Skin epidermis (tissue), 12 donors: ENCODE measurements around the gene MYOM3.

Experiments
- H3K27ac ChIP-seq, 21 experiments: fragments of 200-600 bp; sonication (generic) in 11 of 21; one replicate each; pipeline ENCODE4 v1.5.0; 2020; ENCODE audit warnings: mild to moderate bottlenecking in 3 of 21, inconsistent platforms in 2 of 21, moderate library complexity in 2 of 21
- H3K4me3 ChIP-seq, 7 experiments: fragments of 200-600 bp; sonication (generic) in 2 of 7; one replicate each; pipeline ENCODE4 v1.5.0; 2020; ENCODE audit warnings: inconsistent platforms in 2 of 7, mild to moderate bottlenecking in 2 of 7, moderate library complexity in 1 of 7

MYOM3 gene

DNA sequence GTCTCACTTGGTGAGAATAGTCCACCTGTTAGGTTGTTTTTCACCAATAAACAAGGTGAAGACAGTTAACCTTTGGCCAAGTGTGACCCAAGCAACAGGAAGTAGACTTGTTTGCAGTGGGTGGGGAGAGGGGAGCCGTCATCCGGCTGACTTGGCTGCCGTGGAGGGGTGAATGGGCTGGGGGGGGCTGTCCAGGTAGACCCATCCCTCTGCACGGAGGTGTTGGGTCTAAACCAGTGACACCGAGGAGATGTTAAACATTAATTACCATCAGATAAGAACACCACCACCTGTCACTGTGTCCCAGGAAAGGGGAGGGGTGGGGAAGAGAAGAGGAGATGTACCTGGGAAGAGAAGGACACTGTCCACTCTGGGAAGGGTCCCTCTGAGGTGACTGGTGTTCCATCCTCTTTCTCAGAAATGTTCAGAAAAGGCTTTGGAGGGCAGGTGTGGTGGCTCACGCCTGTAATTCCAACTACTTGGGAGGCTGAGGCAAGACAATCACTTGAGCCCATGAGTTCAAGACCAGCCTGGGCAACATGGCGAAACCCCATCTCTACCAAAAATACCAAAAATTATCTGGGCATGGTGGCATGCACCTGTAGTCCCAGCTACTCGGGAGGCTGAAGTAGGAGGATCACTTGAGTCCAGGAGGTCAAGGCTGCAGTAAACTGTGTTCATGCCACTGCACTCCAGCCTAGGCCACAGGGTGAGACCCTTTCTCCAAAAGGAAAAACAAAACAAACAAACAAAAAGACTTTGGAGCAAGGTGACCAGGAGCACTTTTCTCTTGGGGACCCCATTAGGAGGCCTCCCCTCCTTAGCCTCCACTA lies 6.7 kb upstream of the MYOM3 start:
- peak overlapping the region in 17 of 21 experiments; percentile 11 to 84 (median 71) for H3K27ac ChIP-seq
- H3K4me3 ChIP-seq = no peak overlapping the region

DNA sequence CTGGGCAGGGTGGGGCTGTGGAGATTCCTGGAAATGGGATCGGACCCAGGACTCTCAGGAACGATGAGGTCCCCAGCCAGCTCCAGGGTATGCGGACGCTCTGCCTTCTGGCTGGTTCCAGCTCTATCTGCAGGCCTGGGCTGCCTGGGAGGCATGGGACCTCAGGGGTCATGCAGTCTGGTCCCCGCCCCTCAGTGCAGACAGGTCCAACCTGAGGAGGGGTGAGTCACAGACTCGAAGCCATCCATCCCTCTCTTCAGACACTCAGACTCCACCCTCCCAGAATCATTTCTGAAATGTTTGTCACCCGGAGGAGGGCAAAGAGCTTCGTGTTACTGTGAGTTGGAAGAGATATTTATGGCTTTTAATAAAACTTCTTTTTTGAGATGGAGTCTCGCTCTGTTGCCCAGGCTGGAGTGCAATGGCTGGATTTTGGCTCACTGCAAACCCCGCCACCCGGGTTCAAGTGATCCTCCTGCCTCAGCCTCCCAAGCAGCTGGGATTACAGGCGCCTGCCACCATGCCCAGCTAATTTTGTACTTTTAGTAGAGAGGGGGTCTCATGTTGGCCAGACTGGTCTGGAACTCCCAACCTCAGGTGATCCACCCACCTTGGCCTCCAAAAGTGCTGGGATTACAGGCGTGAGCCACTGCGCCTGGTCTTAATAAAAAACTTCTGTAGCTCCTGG lies 5.9 kb upstream of the MYOM3 start:
- H3K27ac ChIP-seq = peak overlapping the region in 14 of 21 experiments; percentile 11 to 84 (median 51)
- H3K4me3 ChIP-seq = no peak overlapping the region

DNA sequence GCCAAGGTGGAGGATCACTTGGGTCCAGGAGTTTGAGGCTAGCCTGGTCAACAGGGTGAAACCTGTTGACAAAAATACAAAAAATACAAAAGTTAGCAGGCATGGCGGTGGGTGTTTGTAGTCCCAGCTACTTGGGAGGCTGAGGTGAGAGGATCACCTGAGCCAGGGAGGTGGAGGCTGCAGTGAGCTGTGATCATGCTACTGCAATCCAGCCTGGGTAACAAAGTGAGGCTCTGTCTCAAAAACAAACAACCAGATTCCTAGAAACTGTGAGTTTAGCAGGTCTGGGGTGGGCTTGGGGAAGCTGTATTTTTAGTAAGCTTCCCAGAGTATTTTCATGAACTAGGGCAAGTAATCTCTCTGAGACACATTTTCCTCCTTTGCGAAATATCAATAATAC lies 5.2 kb upstream of the MYOM3 start:
- Histone ChIP-seq H3K4me3 (no peak overlapping the region), H3K27ac (peak overlapping the region in 5 of 21 experiments; percentile 5 to 80 (median 30))

DNA sequence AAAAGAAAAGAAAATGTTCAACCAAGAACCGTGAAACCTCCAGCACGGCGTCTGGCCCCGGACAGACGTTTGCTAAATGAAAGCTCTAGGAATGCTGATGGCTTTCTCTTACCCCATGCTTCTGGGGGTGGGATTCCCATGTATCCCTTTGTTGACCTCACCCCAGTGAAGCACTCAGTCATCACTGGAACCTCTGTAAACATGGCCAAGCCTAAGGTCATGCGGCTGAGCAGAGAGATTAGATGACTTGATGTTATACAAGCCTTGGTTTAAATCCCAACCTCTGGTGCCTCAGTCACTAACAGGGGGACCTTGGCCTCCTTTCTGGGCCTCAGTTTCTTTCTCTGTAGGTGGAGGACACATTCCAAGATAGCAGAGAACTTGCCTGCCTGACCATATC lies 2.8 kb upstream of the MYOM3 start:
- Histone ChIP-seq H3K27ac (no peak overlapping the region), H3K4me3 (no peak overlapping the region)

DNA sequence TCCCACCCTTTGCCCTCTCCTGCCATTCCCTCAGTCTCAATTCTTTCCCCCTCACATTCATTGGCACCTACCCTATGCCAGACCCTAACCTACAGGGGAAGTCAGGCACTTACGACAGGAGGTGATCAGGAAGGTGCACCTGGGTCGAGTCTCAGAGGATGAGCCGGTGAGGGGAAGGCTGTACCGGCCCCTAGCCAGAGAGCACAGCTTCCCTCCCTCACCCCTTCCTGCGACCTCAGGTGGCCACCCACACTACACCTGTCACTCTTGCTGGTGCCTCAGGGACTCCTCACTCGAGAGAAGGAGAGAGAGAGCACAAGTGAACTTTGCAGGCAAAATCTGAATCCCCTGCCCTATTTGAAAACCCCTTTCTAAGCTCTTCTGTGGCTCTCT lies 1.7 kb upstream of the MYOM3 start:
- Histone ChIP-seq H3K4me3 (no peak overlapping the region), H3K27ac (no peak overlapping the region)

DNA sequence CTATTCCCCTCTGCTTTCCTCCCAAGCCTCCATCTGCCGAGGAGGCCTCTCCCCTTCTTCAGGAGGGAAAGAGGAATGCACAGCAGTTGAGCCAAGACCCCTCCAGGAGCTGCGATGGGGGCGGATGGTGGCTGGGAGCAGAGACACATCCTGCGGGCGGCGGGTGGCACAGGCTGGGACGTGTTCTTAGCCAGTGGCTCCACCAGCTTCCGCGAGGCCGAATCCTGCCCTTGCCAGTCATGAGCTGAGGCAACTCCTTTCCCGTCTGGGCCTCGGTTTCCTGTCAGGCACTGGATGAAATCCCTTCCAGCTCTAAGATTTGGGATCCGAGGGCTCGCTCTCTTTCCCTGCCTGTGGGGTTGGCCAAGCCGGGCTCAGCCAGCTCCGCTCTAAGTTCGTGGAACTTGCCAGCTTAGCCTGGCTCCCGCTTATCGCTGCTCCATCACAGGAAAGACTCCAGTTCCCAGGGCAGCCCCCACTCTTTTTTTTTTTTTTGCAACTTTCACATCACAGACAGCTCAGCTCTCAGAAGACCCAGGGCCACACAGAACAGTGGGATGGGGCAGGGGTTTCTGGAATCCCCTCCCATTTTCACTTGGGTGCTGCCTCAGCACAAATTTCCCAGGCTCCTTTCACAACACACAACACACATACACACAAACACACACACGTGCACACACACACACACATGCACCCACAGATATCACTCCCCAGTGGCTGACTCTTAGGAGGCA lies 506 bp downstream of the MYOM3 start:
- peak overlapping the region in 20 of 21 experiments; percentile 7 to 80 (median 67) for H3K27ac ChIP-seq
- no peak overlapping the region for H3K4me3 ChIP-seq

DNA sequence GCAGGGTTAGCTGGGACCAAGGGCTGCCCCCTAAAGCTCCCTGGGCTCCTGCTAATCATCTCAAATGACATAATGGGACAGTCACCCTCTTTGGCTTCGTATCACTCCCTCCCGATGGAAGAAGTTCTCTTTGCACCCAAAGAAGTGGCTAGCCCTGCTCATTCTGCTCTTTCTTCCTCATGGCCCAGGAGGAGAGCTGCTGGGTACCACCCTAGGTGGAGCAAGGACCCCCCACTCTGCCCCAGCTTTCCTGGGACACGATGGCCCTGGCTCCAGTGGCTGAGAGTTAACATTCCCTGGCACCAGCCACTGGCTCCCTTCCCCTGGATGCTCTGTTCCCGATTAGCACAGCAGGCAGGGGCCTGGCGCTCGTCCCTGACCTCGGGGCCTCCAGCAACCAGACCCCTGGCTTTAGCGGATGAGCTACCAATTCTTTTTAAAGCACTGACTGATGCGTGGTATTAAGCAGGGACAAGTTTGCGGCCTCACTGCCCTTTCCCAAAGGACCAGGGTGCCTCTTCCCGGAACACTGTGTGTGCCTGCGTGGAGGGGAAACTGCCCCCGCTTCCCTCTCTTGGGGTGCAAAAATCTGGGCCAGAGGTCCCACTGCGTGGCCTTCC lies 1.2 kb downstream of the MYOM3 start:
- H3K27ac ChIP-seq = peak overlapping the region in 20 of 21 experiments; percentile 7 to 80 (median 67)

DNA sequence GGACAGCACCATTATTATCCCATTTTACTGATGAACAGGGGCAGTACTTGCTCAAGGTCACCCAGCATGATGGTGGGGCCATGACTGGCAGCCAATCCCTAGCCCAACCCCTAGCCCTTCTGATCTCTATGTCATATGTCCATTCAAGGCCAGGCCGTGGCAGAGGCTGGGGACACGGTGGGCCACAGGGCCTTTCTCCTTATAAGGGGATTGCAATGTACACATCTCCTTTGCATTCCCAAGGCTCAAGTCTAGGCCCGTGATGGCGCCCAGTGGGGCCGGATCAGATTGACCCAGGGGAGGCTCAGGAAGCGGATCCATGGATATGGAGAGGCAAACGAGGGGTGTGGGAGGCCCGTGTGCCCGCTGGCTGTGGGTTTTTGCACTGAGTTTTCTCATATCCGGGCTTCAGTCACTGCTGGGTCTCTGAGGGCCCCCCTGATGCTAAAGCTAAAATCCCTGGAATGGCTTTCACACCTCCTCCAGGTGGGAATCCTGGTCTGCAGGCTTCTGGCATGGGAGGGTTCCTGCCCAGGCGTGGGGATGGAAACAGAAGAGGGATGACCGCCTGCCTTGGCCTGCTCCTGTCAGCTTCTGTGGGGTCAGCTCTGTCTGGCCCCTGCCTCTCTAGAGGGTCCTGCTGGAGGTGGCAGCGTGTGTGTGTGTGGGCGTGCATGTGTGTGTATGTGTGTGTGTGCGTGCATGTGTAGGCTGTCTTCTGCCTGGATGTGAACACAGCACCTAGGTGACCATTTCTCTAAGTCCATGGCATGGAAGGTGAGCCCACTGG lies 2.1 kb downstream of the MYOM3 start:
- peak overlapping the region in 12 of 21 experiments; percentile 29 to 92 (median 74) for H3K27ac ChIP-seq

More for the DNA sequence above, 1.2 kb downstream of the MYOM3 start:
- no peak overlapping the region for H3K4me3 ChIP-seq

DNA sequence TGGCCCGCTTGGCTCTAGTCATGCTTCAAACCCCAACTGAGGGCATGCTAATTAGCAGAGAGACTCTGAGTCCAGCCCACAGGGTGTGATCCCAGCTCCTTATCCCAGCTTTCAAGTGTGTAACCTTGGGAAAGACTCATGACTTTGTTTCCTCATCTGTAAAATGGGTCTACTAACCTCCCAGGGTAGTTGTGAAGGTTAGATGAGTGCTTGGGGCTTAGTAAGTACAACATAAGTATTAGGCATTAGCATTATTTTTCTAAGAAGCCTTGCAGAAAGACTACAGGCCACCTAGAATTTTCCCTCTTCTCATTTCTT lies 2.8 kb downstream of the MYOM3 start:
- no peak overlapping the region for H3K4me3 ChIP-seq
- H3K27ac ChIP-seq = peak overlapping the region in 12 of 21 experiments; percentile 37 to 92 (median 80)

More for the DNA sequence above, 2.1 kb downstream of the MYOM3 start:
- H3K4me3 ChIP-seq = no peak overlapping the region

DNA sequence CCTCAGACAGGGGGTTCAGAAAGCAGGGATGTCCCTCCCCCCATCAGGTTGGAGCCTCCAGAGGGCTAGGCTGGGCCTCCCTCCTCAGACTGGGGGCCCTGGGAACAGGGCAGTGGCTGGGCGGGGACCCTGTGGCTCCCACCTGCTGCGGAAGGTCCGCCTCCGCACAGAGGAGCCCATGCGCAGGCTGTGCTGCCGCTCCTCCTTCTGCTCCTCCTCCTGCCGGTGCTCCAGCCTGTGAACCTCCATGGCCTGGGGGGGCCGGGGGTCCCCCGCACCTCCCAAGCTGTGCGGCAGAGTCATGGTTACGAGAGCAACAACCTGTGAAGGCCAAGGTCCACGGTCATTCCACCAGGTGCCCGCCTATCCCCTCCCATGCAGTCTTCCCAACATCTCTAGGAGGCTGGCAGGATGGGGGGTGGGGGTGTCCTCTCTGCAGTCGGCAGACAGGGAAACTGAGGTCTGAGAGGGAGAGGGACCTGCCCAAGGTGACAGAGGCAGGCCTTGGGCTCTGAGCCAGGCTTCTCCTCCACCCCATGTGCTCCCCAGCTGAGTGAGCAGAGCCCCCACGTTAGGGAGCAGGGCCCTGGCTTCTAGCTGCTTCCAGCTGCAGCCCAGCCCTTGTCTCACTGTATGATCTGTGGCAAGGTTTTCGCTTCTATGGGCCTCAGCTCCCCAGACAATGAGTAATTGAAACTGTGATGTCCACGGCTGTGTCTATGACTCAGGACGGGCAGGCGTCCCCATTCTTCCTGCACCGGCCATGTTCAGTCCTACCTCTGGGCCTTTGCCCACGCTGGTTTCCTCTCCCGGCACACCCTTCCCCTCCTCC lies 3.4 kb downstream of the MYOM3 start:
- Histone ChIP-seq H3K27ac (peak overlapping the region in 20 of 21 experiments; percentile 34 to 92 (median 74)), H3K4me3 (no peak overlapping the region)

DNA sequence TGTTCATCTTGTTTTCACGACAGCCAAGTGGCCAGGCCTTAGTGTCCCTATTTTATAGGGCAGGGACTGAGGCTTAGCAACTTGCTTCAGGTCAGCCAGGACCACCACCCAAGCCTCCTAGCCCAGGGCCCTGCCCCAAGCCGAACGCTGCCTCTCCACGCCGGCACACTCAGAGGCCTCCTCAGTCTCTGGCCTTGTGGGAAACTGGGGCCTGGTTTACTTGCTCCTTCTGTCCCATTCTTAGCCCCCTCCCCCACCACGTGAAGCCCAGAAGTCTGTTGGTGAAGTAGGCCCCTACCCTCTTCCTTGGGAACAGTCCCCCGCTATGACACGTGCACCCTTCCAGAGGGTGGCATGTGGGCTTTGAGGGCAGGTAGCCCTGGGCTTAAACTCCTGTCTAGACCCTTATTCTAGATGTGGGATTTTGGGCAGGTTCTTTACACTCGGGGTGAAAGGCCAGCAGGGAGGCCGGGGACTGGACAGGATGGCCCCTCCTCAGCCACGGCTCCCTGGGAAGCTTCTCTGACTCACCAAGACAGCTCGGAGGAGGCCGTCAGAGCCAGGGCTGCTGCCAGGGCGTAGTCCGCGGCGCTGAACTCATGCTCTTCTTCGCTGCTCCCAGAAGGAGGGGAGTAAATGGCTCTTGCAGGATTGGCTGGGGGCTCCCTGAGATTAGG lies 4.3 kb downstream of the MYOM3 start:
- peak overlapping the region in 19 of 21 experiments; percentile 34 to 92 (median 77) for H3K27ac ChIP-seq
- H3K4me3 ChIP-seq = no peak overlapping the region

DNA sequence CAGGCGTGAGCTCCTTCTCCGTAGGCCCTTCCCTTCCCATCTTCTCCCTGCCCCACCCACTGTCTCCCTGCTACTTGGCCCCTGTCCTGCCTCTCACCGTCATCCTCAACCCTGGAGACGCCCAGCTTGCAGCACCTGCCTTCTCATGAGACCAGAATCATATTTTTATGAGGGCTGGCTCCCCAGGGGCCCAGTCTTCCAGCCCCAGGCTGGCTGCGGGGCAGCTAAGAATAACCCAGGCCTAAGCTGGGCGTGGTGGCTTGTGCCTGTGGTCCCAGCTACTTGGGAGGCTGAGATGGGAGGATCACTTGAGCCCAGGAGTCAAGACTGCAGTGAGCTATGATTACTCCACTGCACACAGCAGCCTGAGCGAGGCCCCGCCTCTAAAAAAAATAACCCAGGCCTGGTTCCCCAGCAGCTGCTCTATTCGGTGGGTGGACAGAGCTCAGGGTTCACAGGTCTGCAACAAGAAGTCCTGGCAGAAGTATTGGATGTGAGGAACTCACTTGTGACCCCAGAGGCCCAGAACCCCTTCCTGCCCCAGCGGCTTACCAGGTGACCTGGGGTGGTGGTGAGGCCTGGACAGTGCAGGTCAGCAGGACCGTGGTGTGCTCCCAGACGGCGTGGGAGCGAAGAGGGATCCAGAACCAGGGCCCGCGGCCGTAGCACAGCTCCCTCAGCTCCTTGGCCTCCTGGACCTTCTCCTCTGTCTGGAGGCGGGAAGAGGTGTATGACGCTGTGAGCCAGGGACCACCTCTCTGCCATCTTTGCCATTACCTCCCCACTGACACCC lies 6.4 kb downstream of the MYOM3 start:
- Histone ChIP-seq H3K27ac (peak overlapping the region in 8 of 21 experiments; percentile 16 to 80 (median 60)), H3K4me3 (no peak overlapping the region)

DNA sequence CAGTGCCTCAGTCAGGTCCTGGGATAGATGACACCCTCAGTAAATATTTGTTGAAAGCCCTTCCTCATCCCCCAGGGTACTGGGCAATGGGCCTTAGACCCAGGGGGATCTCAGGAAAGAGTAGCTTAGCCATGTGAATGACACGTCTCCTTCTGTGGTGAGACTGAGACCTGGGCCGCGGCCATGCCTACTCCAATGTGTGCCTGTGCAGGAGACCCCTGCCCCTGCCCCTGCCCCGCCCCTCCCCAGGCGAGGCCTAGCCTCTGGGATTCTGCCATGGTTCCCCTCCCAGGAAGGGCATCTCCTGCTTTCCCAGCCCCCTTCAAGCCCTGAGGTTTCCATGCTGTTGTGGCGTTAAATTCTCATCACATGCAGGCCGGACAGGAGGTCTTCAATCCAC lies 7.1 kb downstream of the MYOM3 start:
- Histone ChIP-seq H3K27ac (peak overlapping the region in 7 of 21 experiments; percentile 14 to 80 (median 44)), H3K4me3 (no peak overlapping the region)

DNA sequence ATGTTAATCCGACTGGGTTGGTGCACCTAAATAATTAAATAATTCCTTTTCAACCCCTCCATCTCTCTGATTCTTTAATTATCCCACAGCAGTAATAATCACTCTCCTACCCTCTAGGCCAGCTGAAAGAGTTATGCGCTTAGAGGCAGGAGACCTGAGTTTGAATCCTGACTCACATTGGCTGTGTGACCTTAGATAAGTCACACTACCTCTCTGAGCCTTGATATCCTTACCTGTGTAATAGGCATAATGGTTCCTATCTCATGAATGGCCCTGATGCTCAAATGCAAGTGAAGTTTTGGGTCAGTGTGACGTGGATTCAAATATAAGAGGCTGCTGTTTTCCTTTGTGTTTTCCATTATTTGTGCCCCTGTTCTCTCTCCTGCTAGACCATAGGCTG lies 8.1 kb downstream of the MYOM3 start:
- no peak overlapping the region for H3K27ac ChIP-seq

DNA sequence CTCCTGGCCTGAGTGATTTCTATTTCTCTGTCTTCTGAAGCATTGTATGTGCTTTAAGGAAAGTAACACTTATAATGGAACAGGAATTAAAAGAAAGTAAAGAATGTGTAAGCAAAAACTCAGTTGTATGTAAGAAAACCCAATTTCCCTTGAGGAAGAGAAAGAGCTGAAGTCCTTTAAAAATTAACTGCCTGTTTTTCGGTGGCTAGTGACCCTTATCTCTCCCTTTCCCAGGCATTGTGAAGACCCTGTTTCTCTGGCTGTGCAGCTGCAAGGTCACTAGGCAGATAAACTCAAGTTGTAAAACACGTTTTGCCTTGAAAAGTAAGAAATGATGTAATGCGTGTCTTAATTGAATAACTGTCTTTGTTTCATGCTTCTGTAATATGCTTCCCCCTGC lies 8.5 kb downstream of the MYOM3 start:
- H3K27ac ChIP-seq = peak overlapping the region in 3 of 21 experiments; percentile 28 to 67 (median 43)
- no peak overlapping the region for H3K4me3 ChIP-seq

More for the DNA sequence above, 8.1 kb downstream of the MYOM3 start:
- H3K4me3 ChIP-seq = no peak overlapping the region

DNA sequence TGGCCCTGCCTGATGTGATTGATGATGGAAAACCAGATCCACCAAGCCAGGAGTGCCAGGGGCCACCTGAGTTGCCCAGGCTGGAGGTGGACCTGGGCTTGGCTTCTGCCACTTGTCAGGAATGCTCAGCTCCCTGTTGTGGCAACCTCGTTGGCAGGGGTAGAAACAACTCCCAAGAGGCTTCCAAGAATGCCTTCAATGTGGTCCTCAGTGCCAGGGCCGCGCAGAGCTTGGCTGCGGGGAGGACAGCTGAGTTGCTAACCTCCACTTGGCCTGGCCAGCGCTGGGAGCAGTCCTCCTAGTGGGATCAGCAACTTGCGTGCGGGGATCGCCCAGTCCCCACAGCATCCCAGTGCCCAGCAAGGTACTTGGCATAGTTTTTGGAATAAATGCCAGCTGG lies 9.0 kb downstream of the MYOM3 start:
- Histone ChIP-seq H3K4me3 (no peak overlapping the region), H3K27ac (peak overlapping the region in 4 of 21 experiments; percentile 28 to 67 (median 40))
